Measurements from ENCODE around the gene PRKCZ. TPM values are rescaled to one million over a fixed set of nuclear protein-coding genes. Genes with fewer than 3 reads are reported as not detected.

The PRKCZ gene
- total RNA-seq, 1 donor from 2014 or later, result 37.6 TPM

DNA sequence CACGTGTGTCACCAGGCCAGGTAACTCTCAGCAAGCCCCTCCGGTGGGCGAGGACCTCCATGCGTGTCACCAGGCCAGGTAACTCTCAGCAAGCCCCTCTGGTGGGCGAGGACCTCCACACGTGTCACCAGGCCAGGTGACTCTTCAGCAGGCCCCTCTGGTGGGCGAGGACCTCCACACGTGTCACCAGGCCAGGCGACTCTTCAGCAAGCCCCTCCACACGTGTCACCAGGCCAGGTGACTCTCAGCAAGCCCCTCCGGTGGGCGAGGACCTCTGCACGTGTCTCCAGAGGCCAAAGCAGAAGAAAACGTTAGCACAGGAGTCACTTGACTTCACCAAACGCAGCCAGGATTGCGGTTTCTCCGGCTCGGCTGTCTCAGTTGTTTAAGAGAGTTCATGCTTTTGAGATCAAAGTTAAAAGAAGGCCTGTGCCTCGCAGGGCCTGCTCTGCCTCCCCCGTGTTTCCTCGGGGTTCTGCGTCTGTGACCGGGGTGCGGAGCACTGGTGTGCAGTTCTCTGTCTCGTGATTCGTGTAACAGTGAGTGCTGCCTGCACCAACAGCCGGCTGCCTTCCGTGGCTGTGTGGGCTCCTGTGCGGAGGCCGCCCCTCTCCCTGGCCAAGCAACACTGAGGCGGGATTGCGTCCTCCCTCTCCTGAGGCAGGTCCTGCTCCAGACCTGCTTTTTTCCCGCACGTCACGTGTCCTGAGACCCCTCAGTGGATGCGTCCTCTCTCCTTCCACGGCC, 56.6 kb downstream of the PRKCZ start:
- Histone ChIP-seq H3K27me3 (ENCODE audit: control insufficient read depth, insufficient read depth, low read length) (no peaks in the 10 kb centered on the region), H3K4me3 (ENCODE audit: low read depth, low read length) (no peak overlapping the region), H3K36me3 (ENCODE audit: control insufficient read depth, insufficient read depth, low read length) (no peaks in the 10 kb centered on the region)
- TF ChIP-seq, protein P1, sequence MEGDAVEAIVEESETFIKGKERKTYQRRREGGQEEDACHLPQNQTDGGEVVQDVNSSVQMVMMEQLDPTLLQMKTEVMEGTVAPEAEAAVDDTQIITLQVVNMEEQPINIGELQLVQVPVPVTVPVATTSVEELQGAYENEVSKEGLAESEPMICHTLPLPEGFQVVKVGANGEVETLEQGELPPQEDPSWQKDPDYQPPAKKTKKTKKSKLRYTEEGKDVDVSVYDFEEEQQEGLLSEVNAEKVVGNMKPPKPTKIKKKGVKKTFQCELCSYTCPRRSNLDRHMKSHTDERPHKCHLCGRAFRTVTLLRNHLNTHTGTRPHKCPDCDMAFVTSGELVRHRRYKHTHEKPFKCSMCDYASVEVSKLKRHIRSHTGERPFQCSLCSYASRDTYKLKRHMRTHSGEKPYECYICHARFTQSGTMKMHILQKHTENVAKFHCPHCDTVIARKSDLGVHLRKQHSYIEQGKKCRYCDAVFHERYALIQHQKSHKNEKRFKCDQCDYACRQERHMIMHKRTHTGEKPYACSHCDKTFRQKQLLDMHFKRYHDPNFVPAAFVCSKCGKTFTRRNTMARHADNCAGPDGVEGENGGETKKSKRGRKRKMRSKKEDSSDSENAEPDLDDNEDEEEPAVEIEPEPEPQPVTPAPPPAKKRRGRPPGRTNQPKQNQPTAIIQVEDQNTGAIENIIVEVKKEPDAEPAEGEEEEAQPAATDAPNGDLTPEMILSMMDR (IDR thresholded peaks at IDR 0.05; ENCODE audit: insufficient read depth, low read length, poor library complexity, severe bottlenecking), result no peak
- DNase-seq (ENCODE audit: low read depth), result no peak

- Histone ChIP-seq H3K36me3 (ENCODE audit: control insufficient read depth, insufficient read depth, low read length) (no peaks in the 10 kb centered on the region), H3K4me3 (ENCODE audit: low read depth, low read length) (no peak overlapping the region), H3K27me3 (ENCODE audit: control insufficient read depth, insufficient read depth, low read length) (no peaks in the 10 kb centered on the region)
- TF ChIP-seq, protein P1 (IDR thresholded peaks at IDR 0.05; ENCODE audit: insufficient read depth, low read length, poor library complexity, severe bottlenecking), result no peak
- DNase-seq (ENCODE audit: low read depth), result no peak
Observed at GRCh38 chr1:2107586-2108212, 57.5 kb downstream of the PRKCZ start.

GRCh38 chr1:2108213-2108876, 58.1 kb downstream of the PRKCZ start:
- Histone ChIP-seq H3K27me3 (ENCODE audit: control insufficient read depth, insufficient read depth, low read length) (no peaks in the 10 kb centered on the region), H3K4me3 (ENCODE audit: low read depth, low read length) (no peak overlapping the region), H3K36me3 (ENCODE audit: control insufficient read depth, insufficient read depth, low read length) (no peaks in the 10 kb centered on the region)
- TF ChIP-seq, protein P1 (IDR thresholded peaks at IDR 0.05; ENCODE audit: insufficient read depth, low read length, poor library complexity, severe bottlenecking), result peak; percentile 43
- no peak for DNase-seq (ENCODE audit: low read depth)

- TF ChIP-seq, protein P1 (IDR thresholded peaks at IDR 0.05; ENCODE audit: insufficient read depth, low read length, poor library complexity, severe bottlenecking), result no peak
- Histone ChIP-seq H3K4me3 (ENCODE audit: low read depth, low read length) (no peak overlapping the region), H3K27me3 (ENCODE audit: control insufficient read depth, insufficient read depth, low read length) (no peaks in the 10 kb centered on the region), H3K36me3 (ENCODE audit: control insufficient read depth, insufficient read depth, low read length) (no peaks in the 10 kb centered on the region)
- no peak for DNase-seq (ENCODE audit: low read depth)
Observed at GRCh38 chr1:2108877-2109580, 58.8 kb downstream of the PRKCZ start.

DNA sequence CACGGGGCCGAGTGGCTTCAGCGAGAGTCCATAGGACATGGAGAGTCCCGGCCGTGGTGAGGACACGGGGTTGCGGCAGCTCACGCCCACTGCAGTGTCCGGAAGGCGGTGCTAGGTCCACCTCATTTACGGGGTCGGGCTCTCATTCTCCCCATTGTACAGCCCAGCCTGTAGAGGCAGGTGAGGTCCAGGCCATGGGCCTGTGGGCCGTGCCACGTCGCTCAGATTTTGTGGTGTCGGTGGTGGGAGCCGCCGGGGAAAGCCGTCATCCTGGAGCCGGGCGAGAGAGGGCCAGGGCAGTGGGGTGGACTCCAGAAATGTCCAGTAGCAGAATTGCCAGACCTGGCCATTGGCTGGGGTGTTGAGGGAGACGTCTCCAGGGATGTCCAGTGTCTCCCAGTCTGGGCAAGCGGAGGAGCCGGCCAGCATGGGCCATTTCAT, 59.4 kb downstream of the PRKCZ start:
- Histone ChIP-seq H3K36me3 (ENCODE audit: control insufficient read depth, insufficient read depth, low read length) (no peaks in the 10 kb centered on the region), H3K27me3 (ENCODE audit: control insufficient read depth, insufficient read depth, low read length) (no peaks in the 10 kb centered on the region), H3K4me3 (ENCODE audit: low read depth, low read length) (no peak overlapping the region)
- DNase-seq (ENCODE audit: low read depth), result no peak
- TF ChIP-seq, protein P1 (IDR thresholded peaks at IDR 0.05; ENCODE audit: insufficient read depth, low read length, poor library complexity, severe bottlenecking), result no peak
